Motor neuron (in vitro differentiated cells): ENCODE measurements around the gene TMEM30A. TPM values are rescaled to one million over a fixed set of nuclear protein-coding genes. Genes with fewer than 3 reads are reported as not detected.

Experiments
- ATAC-seq, 8 experiments: fragments of 200-7000 bp; cut with Tn5 transposase; replicated peaks in 6 of 8; 2 replicates each; pipeline ENCODE4 v1.8.0; 2021; ENCODE audit warnings: mild to moderate bottlenecking in 8 of 8, moderate library complexity in 8 of 8
- H3K27ac ChIP-seq, 2 donors: fragments of 250-450 bp; sonication (Bioruptor Pico); 2 replicates each; pipeline ENCODE4 v1.9.0; 2021; ENCODE audit warnings: antibody characterized with exemption in 2 of 2, mild to moderate bottlenecking in 2 of 2, moderate library complexity in 1 of 2
- H3K4me1 ChIP-seq, 2 donors: fragments of 250-450 bp; sonication (Bioruptor Pico); replicated peaks in 1 of 2; 2 replicates each; pipeline ENCODE4 v1.6.1; 2021; ENCODE audit warnings: antibody characterized with exemption in 2 of 2, mild to moderate bottlenecking in 2 of 2, moderate library complexity in 1 of 2
- H3K4me3 ChIP-seq, 5 donors: fragments of 250-450 bp; sonication (Bioruptor Pico); 2 replicates each; pipeline ENCODE4 v1.9.0; 2021; ENCODE audit warnings: antibody characterized with exemption in 5 of 5, mild to moderate bottlenecking in 5 of 5, moderate library complexity in 4 of 5
- WGBS, 10 experiments: fragments of 450-650 bp; shearing (Covaris generic); methylation state at CpG; one replicate each; pipeline ENCODE4 v1.0.0; 2022; 5-methylcytosine and 5-hydroxymethylcytosine counted together
- in situ Hi-C, 9 experiments: fragments of 400-800 bp; cut with MboI; loops; one replicate each; pipeline ENCODE4 v1.15.0; 2021; ENCODE audit warnings: low sequenced_read_pairs in 9 of 9, low pct_unique_long_range_greater_than_20kb in 2 of 9; ENCODE audit not compliant: unreplicated experiment in 9 of 9
- total RNA-seq, 8 experiments: library from RNA; unstranded; fragments of 300-600 nt; gene quantifications; 2 replicates each; pipeline versions ENCODE4 v1.2.3 to v1.2.4, GENCODE V29; 2022

Gene TMEM30A
- total RNA-seq, 8 experiments from 2014 or later: 56.9 to 133 (median 70.1) TPM

DNA sequence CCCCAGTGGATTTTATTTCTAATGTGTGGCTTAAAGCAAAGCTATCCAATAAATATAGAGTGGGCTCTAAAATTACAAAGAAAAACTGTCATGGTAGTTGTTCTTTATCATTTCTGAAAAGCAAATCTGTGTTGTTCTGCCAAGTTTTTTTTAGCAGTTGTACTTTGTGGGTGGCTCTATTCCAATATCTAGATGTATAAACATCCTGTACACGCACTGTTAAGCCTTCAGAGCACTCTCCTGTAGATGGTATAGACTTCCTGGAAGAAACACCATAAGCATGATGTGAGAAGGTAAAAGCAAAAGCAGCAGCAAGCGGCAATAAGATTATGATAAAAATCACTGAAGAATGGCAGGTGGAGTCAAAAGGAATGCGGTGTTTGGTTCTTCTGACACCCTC lies 21.5 kb upstream of the TMEM30A start:
- in situ Hi-C loops: loop anchor here in 3 of 9 experiments (25.0 kb wide), 2 partner anchors 206 to 231 kb away; no protein-coding TSS in a partner anchor
- no peak for ATAC-seq
- H3K4me3 ChIP-seq: no peak overlapping the region
- WGBS, 10 experiments: 63 to 100% (median 96%) methylated on average over 2 to 3 of the region's 3 CpGs
- H3K4me1 ChIP-seq: no peaks in the 10 kb centered on the region
- H3K27ac ChIP-seq: no peak overlapping the region

DNA sequence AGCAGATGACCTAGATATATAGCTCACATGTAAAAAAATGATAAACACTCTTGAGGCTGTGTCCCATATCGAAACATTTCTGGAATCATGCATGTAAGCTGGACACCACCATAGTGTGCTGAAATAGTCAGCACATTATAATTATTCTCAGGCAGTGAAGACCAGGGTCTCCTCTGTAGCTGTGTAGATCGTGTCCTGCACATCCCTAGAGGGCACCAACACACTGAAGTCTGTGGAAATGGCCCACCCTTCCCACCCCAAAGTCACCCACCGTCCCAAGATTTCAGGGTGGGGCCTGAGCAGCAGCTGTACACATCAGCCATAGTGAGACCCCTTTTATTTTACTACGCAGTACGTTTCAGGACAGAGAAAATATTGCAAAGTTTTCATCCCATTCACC lies 21.0 kb upstream of the TMEM30A start:
- H3K4me1 ChIP-seq: no peaks in the 10 kb centered on the region
- no peak overlapping the region for H3K4me3 ChIP-seq
- no peak overlapping the region for H3K27ac ChIP-seq
- WGBS, 10 experiments: 0 to 87% (median 78%) methylated on average over 1 to 4 of the region's 5 CpGs; no CpG with 5 or more reads in 2 of the 10 experiments
- no peak for ATAC-seq
- in situ Hi-C loops: loop anchor here in 3 of 9 experiments (25.0 kb wide), 2 partner anchors 207 to 232 kb away; no protein-coding TSS in a partner anchor

DNA sequence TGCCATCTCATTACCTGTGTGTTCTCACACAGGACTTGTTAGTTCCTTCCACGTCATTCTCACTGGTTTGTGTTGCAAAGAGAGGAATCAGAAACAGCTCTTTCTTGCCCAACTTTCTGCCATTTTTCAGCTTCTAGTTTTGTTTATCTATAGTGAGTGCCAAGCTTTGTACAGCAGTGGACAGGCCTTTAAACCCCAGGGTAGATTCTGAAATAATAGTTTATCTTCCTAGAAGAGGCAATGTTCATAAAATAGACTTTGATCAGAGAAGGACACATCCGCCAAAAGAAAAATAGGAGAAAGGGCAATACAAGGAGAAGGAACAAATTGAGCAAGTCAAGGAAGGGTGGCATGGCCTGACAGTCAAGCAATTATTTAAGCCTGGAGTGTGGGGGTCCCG lies 17.7 kb upstream of the TMEM30A start:
- Histone ChIP-seq H3K27ac (no peak overlapping the region), H3K4me1 (no peaks in the 10 kb centered on the region)
- WGBS, 10 experiments: 75 to 100% (median 100%) methylated on average over 1 to 3 of the region's 3 CpGs; no CpG with 5 or more reads in 1 of the 10 experiments

DNA sequence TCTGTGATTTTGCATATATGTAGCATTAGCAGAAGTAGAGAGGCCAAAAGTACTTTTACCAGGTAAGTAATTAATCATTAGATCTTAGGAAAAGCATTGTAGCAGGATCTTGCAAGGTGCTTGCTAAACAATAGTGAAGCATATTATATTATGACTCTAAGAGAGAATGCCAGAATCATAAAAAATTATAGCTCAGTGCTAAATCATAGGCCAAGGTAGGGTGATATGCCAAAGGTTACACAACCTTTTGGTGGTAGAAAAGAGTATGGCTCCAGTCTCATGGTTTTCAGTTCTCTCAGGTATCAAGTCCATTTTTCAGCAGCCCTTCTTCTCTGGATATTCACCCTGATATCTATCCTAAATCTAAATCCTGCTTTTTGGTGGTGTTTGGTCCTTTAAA lies 16.9 kb upstream of the TMEM30A start:
- ATAC-seq: no peak
- Histone ChIP-seq H3K4me1 (no peaks in the 10 kb centered on the region), H3K4me3 (no peak overlapping the region), H3K27ac (no peak overlapping the region)
- in situ Hi-C loops: loop anchor here in 3 of 9 experiments (25.0 kb wide), 2 partner anchors 211 to 236 kb away; no protein-coding TSS in a partner anchor

More for the DNA sequence above, 17.7 kb upstream of the TMEM30A start:
- no peak overlapping the region for H3K4me3 ChIP-seq
- in situ Hi-C loops: loop anchor here in 3 of 9 experiments (25.0 kb wide), 2 partner anchors 210 to 235 kb away; no protein-coding TSS in a partner anchor
- ATAC-seq: no peak

DNA sequence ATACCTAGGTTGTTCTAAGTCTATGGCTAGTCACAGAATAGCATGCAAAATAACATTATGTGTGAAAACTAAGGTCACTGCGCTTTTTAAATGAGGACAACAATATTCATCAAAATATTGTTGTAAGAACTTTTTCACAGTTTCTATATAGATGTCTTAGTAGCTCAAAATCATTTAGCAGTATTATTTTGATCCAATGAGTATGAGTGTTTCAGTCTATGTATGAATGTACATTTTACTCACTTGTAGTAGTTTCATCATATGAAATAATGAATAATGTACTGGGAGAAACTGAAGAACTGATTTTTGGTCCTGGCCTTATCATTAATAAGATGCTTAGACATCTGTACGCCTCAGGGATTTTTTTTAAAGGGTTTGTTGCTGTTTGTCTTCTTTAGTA lies 16.5 kb upstream of the TMEM30A start:
- in situ Hi-C loops: loop anchor here in 3 of 9 experiments (25.0 kb wide), 2 partner anchors 211 to 236 kb away; no protein-coding TSS in a partner anchor
- Histone ChIP-seq H3K27ac (no peak overlapping the region), H3K4me3 (no peak overlapping the region), H3K4me1 (no peaks in the 10 kb centered on the region)
- WGBS, 10 experiments: 70 to 100% (median 100%) methylated on average over 1 to 2 of the region's 2 CpGs; no CpG with 5 or more reads in 1 of the 10 experiments
- no peak for ATAC-seq

DNA sequence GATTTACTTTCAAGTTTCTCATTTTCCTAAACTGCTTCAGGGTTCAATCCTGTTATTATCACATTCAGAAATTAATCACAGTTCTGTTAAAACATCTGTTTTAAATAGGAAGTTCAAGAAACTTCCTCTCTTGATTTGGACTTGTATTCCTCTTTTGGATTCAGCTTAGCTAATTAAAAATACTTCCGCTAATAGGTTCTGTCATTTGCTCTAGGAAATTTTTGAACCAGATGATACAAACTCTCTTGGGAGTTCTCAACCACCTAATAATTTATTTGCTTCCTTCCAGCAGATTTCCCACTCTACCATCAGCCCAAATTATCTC lies 15.9 kb upstream of the TMEM30A start:
- Histone ChIP-seq H3K4me1 (no peaks in the 10 kb centered on the region), H3K4me3 (no peak overlapping the region), H3K27ac (no peak overlapping the region)
- in situ Hi-C loops: loop anchor here in 3 of 9 experiments (25.0 kb wide), 2 partner anchors 212 to 237 kb away; no protein-coding TSS in a partner anchor
- ATAC-seq: no peak
- 0 to 100% (median 67%) methylated on average over 1 of the region's 1 CpG; no CpG with 5 or more reads in 1 of the 10 experiments for WGBS, 10 experiments

DNA sequence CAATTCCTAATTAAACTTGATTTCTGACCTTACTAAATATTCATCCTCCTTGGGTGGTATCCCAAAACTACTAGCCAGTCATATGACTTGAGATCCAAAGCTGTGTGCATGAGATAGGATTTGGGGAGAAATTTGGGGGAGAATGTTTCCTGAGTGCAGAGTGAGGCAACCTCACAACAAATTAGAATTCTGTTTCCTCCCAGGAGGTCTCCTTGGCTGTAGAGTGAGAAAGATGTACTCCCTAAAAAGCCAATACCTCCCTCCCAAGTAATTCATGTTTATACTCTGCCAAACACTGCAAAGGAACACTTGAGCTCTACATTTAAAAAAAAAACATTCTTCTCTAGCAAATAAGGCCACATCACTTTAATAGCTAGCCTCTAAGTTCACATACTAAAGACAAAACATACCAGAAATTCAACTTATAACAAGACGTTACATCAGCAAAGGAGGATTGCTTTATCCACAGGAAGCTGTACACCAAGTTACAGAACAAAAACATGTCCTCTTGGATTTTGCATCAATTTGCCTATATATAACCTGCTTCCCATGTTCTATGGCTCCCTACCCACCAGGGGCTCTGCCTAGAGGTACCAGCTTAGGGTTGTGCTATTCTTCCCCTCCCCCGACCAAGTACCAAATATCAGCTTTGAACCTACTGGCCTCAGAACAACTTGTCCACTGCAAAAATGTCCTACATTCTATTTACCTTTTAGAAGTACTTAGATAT lies 15.4 kb upstream of the TMEM30A start:
- H3K4me3 ChIP-seq: no peak overlapping the region
- H3K27ac ChIP-seq: no peak overlapping the region
- H3K4me1 ChIP-seq: no peaks in the 10 kb centered on the region
- WGBS, 10 experiments: 60 to 100% (median 100%) methylated on average over 1 to 2 of the region's 2 CpGs; no CpG with 5 or more reads in 1 of the 10 experiments
- no peak for ATAC-seq
- in situ Hi-C loops: loop anchor here in 7 of 9 experiments (25.0 kb wide), 2 partner anchors 212 to 237 kb away; no protein-coding TSS in a partner anchor

DNA sequence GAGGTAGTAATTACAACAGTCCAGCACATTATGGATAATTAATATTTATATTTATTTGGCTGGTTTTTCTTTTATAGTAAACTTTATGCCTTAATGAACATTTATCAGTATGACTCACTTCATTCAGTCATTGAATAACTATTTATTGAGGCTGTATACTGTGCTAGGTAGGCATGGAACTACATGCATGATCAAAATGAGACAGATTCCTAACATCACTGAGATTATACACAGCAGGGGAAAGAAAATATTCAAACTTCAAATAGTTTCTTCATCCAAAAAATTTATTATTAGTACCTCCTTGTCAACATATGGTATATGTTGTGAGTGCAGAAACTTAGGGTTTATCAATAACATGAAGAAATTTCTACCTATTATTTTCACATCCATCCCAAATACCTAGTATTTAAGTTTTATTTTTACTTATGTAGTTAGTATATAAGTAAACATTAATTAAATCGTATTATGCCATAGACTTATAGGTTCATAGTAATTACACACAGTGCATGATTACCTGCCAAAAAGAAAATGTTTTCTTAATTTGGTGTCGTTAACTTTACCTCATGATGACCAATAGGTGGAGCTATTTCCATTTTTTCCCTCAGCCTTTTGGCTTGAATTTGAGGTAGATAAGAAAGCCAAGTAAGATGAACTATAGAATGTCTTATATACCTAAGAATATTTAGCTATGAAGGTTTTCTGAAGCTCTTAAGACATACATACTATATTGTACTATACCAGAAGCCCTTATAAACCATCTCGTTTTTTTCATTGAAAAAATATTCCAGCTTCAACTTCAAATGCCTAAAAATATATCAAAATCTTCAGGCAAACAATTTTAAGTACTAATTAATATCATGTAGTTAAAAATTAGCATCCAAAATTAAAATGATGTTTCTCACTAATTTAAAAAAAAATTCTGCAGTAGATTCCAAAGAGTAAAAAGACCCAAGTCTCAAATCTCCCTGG lies 12.5 kb upstream of the TMEM30A start:
- in situ Hi-C loops: loop anchor here in 4 of 9 experiments (25.0 kb wide), 2 partner anchors 215 to 240 kb away; no protein-coding TSS in a partner anchor
- Histone ChIP-seq H3K4me3 (no peak overlapping the region), H3K4me1 (no peaks in the 10 kb centered on the region), H3K27ac (no peak overlapping the region)
- 0 to 7% (median 1%) methylated on average over 1 to 3 of the region's 3 CpGs for WGBS, 10 experiments
- peak in 5 of 8 experiments; percentile 28 to 52 (median 37) for ATAC-seq

DNA sequence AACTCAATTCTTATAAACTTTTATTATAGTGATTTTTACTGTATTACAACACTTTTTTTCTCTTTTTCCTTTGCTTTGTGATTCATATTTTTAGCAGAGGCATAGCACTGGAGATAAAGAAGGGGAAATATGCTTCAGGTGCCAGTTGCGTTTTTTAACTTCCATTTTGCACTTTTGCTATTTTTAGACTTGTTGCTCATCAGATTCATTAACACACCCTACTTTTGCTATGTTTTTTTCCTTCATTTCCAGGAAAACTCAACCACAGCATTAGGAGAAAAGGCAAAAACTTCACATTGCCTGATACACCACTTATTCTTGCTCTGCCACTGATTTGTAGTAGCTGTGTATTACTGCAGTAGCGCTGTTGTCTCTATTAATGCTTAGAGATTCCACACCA lies 8.0 kb upstream of the TMEM30A start:
- H3K4me3 ChIP-seq: no peak overlapping the region
- H3K27ac ChIP-seq: no peak overlapping the region
- in situ Hi-C loops: loop anchor here in 4 of 9 experiments (25.0 kb wide), 2 partner anchors 220 to 245 kb away; no protein-coding TSS in a partner anchor
- H3K4me1 ChIP-seq: peaks cover 20 to 22% of the 10 kb centered on the region in 2 donors
- WGBS, 10 experiments: 76 to 100% (median 88%) methylated on average over 1 to 2 of the region's 2 CpGs; no CpG with 5 or more reads in 1 of the 10 experiments
- peak in 2 of 8 experiments; percentile 49 to 61 for ATAC-seq

DNA sequence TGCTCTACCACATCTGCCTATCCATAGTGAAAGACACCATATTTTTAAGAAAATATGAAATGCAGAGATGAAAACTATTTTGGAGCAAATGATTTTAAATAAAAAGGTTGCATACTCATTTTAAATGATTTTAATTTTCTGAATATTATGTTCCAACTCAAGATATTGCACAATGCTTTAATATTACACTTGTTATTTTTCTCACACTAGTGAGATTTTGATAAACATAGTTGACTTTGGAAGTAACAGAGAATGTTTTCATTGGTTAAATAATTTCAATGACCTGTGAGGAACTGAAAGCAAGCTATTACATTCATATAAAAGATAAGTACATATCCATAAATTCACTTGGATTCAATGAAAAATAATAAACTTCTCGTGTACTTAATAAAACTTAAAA lies 7.2 kb upstream of the TMEM30A start:
- Histone ChIP-seq H3K27ac (no peak overlapping the region), H3K4me1 (peaks cover 20 to 22% of the 10 kb centered on the region in 2 donors), H3K4me3 (no peak overlapping the region)
- no peak for ATAC-seq
- 31 to 95% (median 86%) methylated on average over 1 of the region's 1 CpG; no CpG with 5 or more reads in 1 of the 10 experiments for WGBS, 10 experiments
- in situ Hi-C loops: loop anchor here in 4 of 9 experiments (25.0 kb wide), 2 partner anchors 221 to 246 kb away; no protein-coding TSS in a partner anchor

DNA sequence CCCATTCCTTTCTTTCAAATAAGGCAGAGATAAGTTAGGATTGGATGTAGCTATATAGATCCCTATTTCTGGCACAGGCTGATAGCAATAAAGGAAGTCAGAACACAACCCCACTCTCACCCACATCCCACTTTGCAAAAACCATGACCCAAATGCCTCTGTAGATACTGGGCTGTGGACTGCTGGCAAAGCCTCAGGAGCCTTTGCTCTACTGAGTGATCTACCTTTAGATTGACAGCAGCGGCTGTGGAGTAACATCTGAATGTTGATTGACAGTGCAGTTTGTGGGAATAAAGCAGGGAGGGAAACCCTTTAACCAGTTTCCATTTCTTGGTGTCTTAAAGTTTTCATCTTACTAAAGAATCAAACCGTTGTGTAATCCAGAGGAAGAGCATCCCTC lies 6.7 kb upstream of the TMEM30A start:
- in situ Hi-C loops: loop anchor here in 4 of 9 experiments (25.0 kb wide), 2 partner anchors 221 to 246 kb away; no protein-coding TSS in a partner anchor
- H3K4me3 ChIP-seq: no peak overlapping the region
- peak overlapping the region in 1 of 2 donors; percentile 92 for H3K27ac ChIP-seq
- WGBS, 10 experiments: 20 to 100% (median 88%) methylated on average over 1 to 2 of the region's 2 CpGs; no CpG with 5 or more reads in 2 of the 10 experiments
- peaks cover 20 to 22% of the 10 kb centered on the region in 2 donors for H3K4me1 ChIP-seq
- no peak for ATAC-seq

DNA sequence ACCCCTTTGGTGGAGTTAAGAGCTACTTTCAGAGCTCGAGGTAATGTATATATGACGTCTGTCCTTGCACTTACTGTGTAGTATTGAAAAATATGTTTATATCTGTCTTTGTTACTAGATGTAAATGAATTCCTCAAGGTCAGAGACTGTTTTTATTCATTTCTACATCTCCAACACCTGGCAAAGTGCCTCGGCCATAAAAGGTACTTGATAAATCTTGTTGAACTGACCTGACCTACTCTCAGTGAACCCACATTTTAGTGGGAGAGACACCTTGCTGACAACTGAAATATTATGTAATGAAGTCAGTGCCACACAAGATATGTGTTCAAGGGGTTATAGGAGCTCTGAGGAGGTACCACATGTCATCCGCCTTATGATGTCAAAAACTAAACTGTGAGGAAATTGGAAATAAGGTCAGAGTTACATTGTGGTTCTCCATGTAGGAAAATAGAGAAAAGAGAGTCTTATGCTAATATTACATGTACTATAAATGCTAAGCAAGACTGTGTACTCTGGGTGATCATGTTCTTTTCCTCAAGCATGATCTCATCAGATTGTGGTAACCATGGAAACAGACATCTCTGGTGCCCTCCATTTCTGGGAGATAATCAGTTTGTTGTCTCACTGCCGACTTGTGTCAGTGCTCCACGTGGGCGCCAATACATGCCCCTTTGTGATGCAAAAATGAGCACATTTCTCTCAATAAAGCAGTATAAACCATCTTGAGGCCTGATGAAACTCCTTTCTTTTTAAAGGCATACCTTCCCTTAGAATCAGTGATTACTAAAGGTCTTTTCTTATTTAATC lies 5.7 kb upstream of the TMEM30A start:
- WGBS, 10 experiments: 23 to 85% (median 56%) methylated on average over 1 to 7 of the region's 7 CpGs
- in situ Hi-C loops: loop anchor here in 4 of 9 experiments (25.0 kb wide), 2 partner anchors 222 to 247 kb away; no protein-coding TSS in a partner anchor
- peak in 6 of 8 experiments; percentile 53 to 99 (median 99) for ATAC-seq
- H3K4me1 ChIP-seq: peaks cover 22 to 26% of the 10 kb centered on the region in 2 donors
- H3K27ac ChIP-seq: peak overlapping the region; percentile 25 to 92
- H3K4me3 ChIP-seq: no peak overlapping the region
